ENCODE results near the gene EGLN3.

The EGLN3 gene

GRCh38 chr14:33910435-33910834 lies 40.4 kb downstream of the EGLN3 start:
- H3K4me3 ChIP-seq (ENCODE audit: low read depth, low read length) = no peak overlapping the region
- no peak for TF ChIP-seq CTCF (IDR thresholded peaks at IDR 0.05; ENCODE audit: low read depth, low read length)

GRCh38 chr14:33909380-33910084 lies 41.3 kb downstream of the EGLN3 start:
- H3K4me3 ChIP-seq (ENCODE audit: low read depth, low read length) = no peak overlapping the region
- TF ChIP-seq CTCF (IDR thresholded peaks at IDR 0.05; ENCODE audit: low read depth, low read length) = no peak

GRCh38 chr14:33908540-33909223 lies 42.2 kb downstream of the EGLN3 start:
- no peak for TF ChIP-seq CTCF (IDR thresholded peaks at IDR 0.05; ENCODE audit: low read depth, low read length)
- no peak overlapping the region for H3K4me3 ChIP-seq (ENCODE audit: low read depth, low read length)

- no peak overlapping the region for H3K4me3 ChIP-seq (ENCODE audit: low read depth, low read length)
- TF ChIP-seq CTCF (IDR thresholded peaks at IDR 0.05; ENCODE audit: low read depth, low read length) = no peak
Measured at GRCh38 chr14:33906968-33907367, 43.9 kb downstream of the EGLN3 start.

GRCh38 chr14:33904609-33905008 lies 46.3 kb downstream of the EGLN3 start:
- TF ChIP-seq CTCF (IDR thresholded peaks at IDR 0.05; ENCODE audit: low read depth, low read length) = no peak
- no peak overlapping the region for H3K4me3 ChIP-seq (ENCODE audit: low read depth, low read length)

- TF ChIP-seq CTCF (IDR thresholded peaks at IDR 0.05; ENCODE audit: low read depth, low read length) = no peak
- no peak overlapping the region for H3K4me3 ChIP-seq (ENCODE audit: low read depth, low read length)
Measured at GRCh38 chr14:33903369-33903768, 47.5 kb downstream of the EGLN3 start.

GRCh38 chr14:33902363-33902762 lies 48.5 kb downstream of the EGLN3 start:
- H3K4me3 ChIP-seq (ENCODE audit: low read depth, low read length) = no peak overlapping the region
- no peak for TF ChIP-seq CTCF (IDR thresholded peaks at IDR 0.05; ENCODE audit: low read depth, low read length)
